Activated T-cell treated with anti-CD3 and anti-CD28 coated beads for 24 hours (primary cell): Measurements from ENCODE around the gene ZCWPW1.
A peak's percentile ranks its signal among the peaks of the same experiment; 100 is the strongest.
"Not testable (repeated sequence)": the region's sequence is repeated elsewhere in the genome, so short reads cannot be mapped to it uniquely, and the experiment has no call there.

Experiments
- DNase-seq: peaks from one replicate; pipeline ENCODE4 v3.0.0-alpha.2; 2020; ENCODE audit warnings: low read depth

The ZCWPW1 gene

GRCh38 chr7:100453854-100454253 lies 25.4 kb upstream of the ZCWPW1 start:
- not testable (repeated sequence) for DNase-seq

GRCh38 chr7:100452513-100452912 lies 24.0 kb upstream of the ZCWPW1 start:
- DNase-seq, result no peak

- DNase-seq, result no peak
These were observed 20.8 kb upstream of the ZCWPW1 start for GRCh38 chr7:100449190-100449795.

- not testable (repeated sequence) for DNase-seq
These were observed 18.9 kb upstream of the ZCWPW1 start for GRCh38 chr7:100447363-100447762.

GRCh38 chr7:100446040-100446439 lies 17.5 kb upstream of the ZCWPW1 start:
- DNase-seq, result no peak

GRCh38 chr7:100444311-100445278 lies 16.1 kb upstream of the ZCWPW1 start:
- no peak for DNase-seq

- no peak for DNase-seq
These were observed 14.8 kb upstream of the ZCWPW1 start for GRCh38 chr7:100443096-100443840.

GRCh38 chr7:100441641-100442535 lies 13.4 kb upstream of the ZCWPW1 start:
- DNase-seq, result no peak

GRCh38 chr7:100439244-100439643 lies 10.7 kb upstream of the ZCWPW1 start:
- DNase-seq, result not testable (repeated sequence)

- DNase-seq, result not testable (repeated sequence)
These were observed 10.2 kb upstream of the ZCWPW1 start for GRCh38 chr7:100438731-100439130.

- no peak for DNase-seq
These were observed 9.7 kb upstream of the ZCWPW1 start for GRCh38 chr7:100438172-100438571.

- DNase-seq, result no peak
These were observed 8.9 kb upstream of the ZCWPW1 start for GRCh38 chr7:100437150-100438100.

GRCh38 chr7:100435401-100436304 lies 7.2 kb upstream of the ZCWPW1 start:
- peak; percentile 36 for DNase-seq

- no peak for DNase-seq
These were observed 6.0 kb upstream of the ZCWPW1 start for GRCh38 chr7:100434297-100435144.

- no peak for DNase-seq
These were observed 5.2 kb upstream of the ZCWPW1 start for GRCh38 chr7:100433592-100434296.

- no peak for DNase-seq
These were observed 4.7 kb upstream of the ZCWPW1 start for GRCh38 chr7:100433276-100433591.

GRCh38 chr7:100432621-100433275 lies 4.2 kb upstream of the ZCWPW1 start:
- no peak for DNase-seq
